Neuronal stem cell (in vitro differentiated cells): ENCODE results near the gene FAM20C.

Source experiments
- DNase-seq: peaks from one replicate; pipeline ENCODE4 v3.0.0-alpha.2; 2013; ENCODE audit warnings: low spot score
- H2AFZ ChIP-seq: one replicate; pipeline ENCODE4 v1.6.1; 2013; ENCODE audit warnings: mild to moderate bottlenecking, low read length, inconsistent platforms
- H2AK5ac ChIP-seq: 2 replicates; pipeline ENCODE4 v1.6.1; 2013; ENCODE audit warnings: low read depth, mild to moderate bottlenecking, inconsistent platforms, low read length, moderate library complexity, mixed read lengths
- H2BK120ac ChIP-seq: 2 replicates; pipeline ENCODE4 v1.6.1; 2013; ENCODE audit warnings: low read depth, mild to moderate bottlenecking, inconsistent platforms, low read length, moderate library complexity, mixed read lengths
- H2BK12ac ChIP-seq: one replicate; pipeline ENCODE4 v1.6.1; 2013; ENCODE audit warnings: low read length, inconsistent platforms
- H2BK15ac ChIP-seq: 2 replicates; pipeline ENCODE4 v1.6.1; 2013; ENCODE audit warnings: mild to moderate bottlenecking, low read length, inconsistent platforms, mixed read lengths
- H2BK5ac ChIP-seq: one replicate; pipeline ENCODE4 v1.6.1; 2013; ENCODE audit warnings: inconsistent platforms, mild to moderate bottlenecking, low read length, moderate library complexity
- H3K14ac ChIP-seq: one replicate; pipeline ENCODE4 v1.6.1; 2013; ENCODE audit warnings: low read length, inconsistent platforms
- H3K18ac ChIP-seq: 2 replicates; pipeline ENCODE4 v1.6.1; 2013; ENCODE audit warnings: low read length, inconsistent platforms
- H3K23ac ChIP-seq: 2 replicates; pipeline ENCODE4 v1.6.1; 2013; ENCODE audit warnings: low read depth, mild to moderate bottlenecking, mixed read lengths, low read length, inconsistent platforms; ENCODE audit not compliant: poor library complexity
- H3K27ac ChIP-seq: replicated peaks from 3 replicates; pipeline ENCODE4 v1.5.1; 2013; ENCODE audit warnings: low read length, inconsistent platforms
- H3K27me3 ChIP-seq, 3 experiments: 2 replicates each; pipeline ENCODE4 v1.6.1; 2013; ENCODE audit warnings: low read length in 3 of 3, mild to moderate bottlenecking in 2 of 3, inconsistent platforms in 1 of 3, low read depth in 1 of 3, mixed read lengths in 1 of 3, moderate library complexity in 1 of 3; ENCODE audit not compliant: control insufficient read depth in 3 of 3, insufficient read depth in 3 of 3
- H3K36me3 ChIP-seq, 2 donors: replicated peaks in 1 of 2; 2 replicates each; pipeline ENCODE4 v1.6.1; 2013; ENCODE audit warnings: low read length in 2 of 2; ENCODE audit not compliant: control insufficient read depth in 2 of 2, insufficient read depth in 2 of 2
- H3K4ac ChIP-seq: 2 replicates; pipeline ENCODE4 v1.6.1; 2013; ENCODE audit warnings: inconsistent platforms, mild to moderate bottlenecking, low read length, moderate library complexity
- H3K4me1 ChIP-seq, 2 donors: 1 replicate in 1 of 2; 2 replicates in 1 of 2; pipeline ENCODE4 v1.6.1; 2013; ENCODE audit warnings: low read length in 2 of 2, low read depth in 1 of 2; ENCODE audit not compliant: control insufficient read depth in 2 of 2, insufficient read depth in 1 of 2
- H3K4me2 ChIP-seq: one replicate; pipeline ENCODE4 v1.6.1; 2013; ENCODE audit warnings: mild to moderate bottlenecking, low read length, inconsistent platforms; ENCODE audit not compliant: insufficient read depth, poor library complexity, severe bottlenecking
- H3K4me3 ChIP-seq, 2 donors: 2 replicates each; pipeline ENCODE4 v1.5.1; 2013; ENCODE audit warnings: low read length in 2 of 2, mild to moderate bottlenecking in 2 of 2, inconsistent platforms in 1 of 2, moderate library complexity in 1 of 2
- H3K79me1 ChIP-seq: one replicate; pipeline ENCODE4 v1.6.1; 2013; ENCODE audit warnings: low read depth, mild to moderate bottlenecking, inconsistent platforms, low read length, moderate library complexity
- H3K9ac ChIP-seq: one replicate; pipeline ENCODE4 v1.6.1; 2013; ENCODE audit warnings: mild to moderate bottlenecking, low read depth, low read length, inconsistent platforms; ENCODE audit not compliant: poor library complexity
- H3K9me3 ChIP-seq, 2 donors: replicated peaks in 1 of 2; 2 replicates each; pipeline versions ENCODE3 to v1.6.1; 2013; ENCODE audit warnings: low read length in 2 of 2, mild to moderate bottlenecking in 2 of 2, inconsistent platforms in 1 of 2, low read depth in 1 of 2, mixed read lengths in 1 of 2, moderate library complexity in 1 of 2; ENCODE audit not compliant: control insufficient read depth in 2 of 2, insufficient read depth in 1 of 2
- H4K8ac ChIP-seq: one replicate; pipeline ENCODE4 v1.6.1; 2013; ENCODE audit warnings: low read depth, mild to moderate bottlenecking, inconsistent platforms, low read length, moderate library complexity
- H4K91ac ChIP-seq: one replicate; pipeline ENCODE4 v1.6.1; 2013; ENCODE audit warnings: low read length, low read depth, mild to moderate bottlenecking, inconsistent platforms; ENCODE audit not compliant: poor library complexity
- WGBS, 2 donors: extraction: QIAGEN DNeasy Blood & Tissue Kit; methylation state at CpG; one replicate each; pipeline ENCODE4 v1.1.7; 2013; ENCODE audit warnings: missing lambda C conversion rate in 2 of 2, mixed read lengths in 1 of 2; ENCODE audit not compliant: insufficient read length in 2 of 2, insufficient replicate concordance in 1 of 2; ENCODE audit errors: extremely low coverage in 2 of 2; 5-methylcytosine and 5-hydroxymethylcytosine counted together

Gene FAM20C

DNA sequence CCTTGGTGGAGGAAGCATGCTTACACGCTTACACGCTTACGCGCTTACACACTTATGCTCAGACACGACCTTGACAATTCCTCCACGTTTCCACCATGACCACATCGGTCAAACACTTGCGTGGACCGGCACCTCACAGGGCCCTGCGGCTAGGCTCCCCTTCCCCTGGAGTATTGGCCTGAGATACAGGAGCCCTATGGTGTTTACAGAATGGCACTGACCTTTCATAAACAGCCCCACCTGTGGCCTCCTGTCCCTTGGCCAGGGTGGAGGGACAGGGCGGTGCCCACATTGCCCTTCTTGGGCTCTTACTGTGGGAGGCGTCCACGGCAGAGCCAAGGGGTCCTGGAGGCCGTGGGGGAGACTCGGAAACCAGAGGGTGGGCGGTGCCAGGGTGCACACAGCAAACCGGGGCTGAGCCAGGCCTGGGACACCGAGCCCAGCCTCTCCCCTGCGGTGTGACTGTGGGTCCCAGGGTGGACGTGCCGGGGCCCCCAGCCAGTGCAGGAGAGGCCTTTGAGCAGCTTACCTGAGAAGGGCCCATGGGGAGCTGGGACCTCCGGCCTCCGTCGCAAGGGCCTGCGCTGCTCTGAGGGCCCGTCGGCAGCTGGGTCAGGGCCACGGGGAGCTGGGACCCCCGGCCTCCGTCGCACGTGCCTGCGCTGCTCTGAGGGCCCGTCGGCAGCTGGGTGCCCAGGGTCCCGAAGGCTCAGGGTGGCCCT lies 53.4 kb downstream of the FAM20C start:
- Histone ChIP-seq H4K8ac (no peak overlapping the region), H3K36me3 (no peaks in the 10 kb centered on the region), H2BK15ac (no peak overlapping the region), H3K27ac (no peak overlapping the region), H3K14ac (peak overlapping the region; percentile 38), H3K4ac (no peak overlapping the region), H3K79me1 (peaks cover 2% of the 10 kb centered on the region), H3K9me3 (peaks cover 0 to 2% of the 10 kb centered on the region in 2 donors), H3K4me1 (peaks cover 0 to 9% of the 10 kb centered on the region in 2 donors), H2AK5ac (peak overlapping the region; percentile 63), H3K4me3 (no peak overlapping the region), H3K23ac (peak overlapping the region; percentile 25), H3K18ac (peak overlapping the region; percentile 17), H4K91ac (no peak overlapping the region), H2BK12ac (no peak overlapping the region), H2AFZ (no peak overlapping the region), H3K9ac (peak overlapping the region; percentile 30), H2BK120ac (no peak overlapping the region), H3K4me2 (no peak overlapping the region), H2BK5ac (no peak overlapping the region), H3K27me3 (no peaks in the 10 kb centered on the region)
- no CpG with 5 or more reads among the region's 36 CpGs for WGBS, 2 donors
- DNase-seq, result no peak

GRCh38 chr7:246451-246850 lies 54.1 kb downstream of the FAM20C start:
- Histone ChIP-seq H3K27ac (no peak overlapping the region), H2AFZ (no peak overlapping the region), H4K8ac (no peak overlapping the region), H2BK120ac (no peak overlapping the region), H3K9me3 (peaks cover 0 to under 1% of the 10 kb centered on the region in 2 donors), H3K14ac (no peak overlapping the region), H2AK5ac (no peak overlapping the region), H2BK15ac (no peak overlapping the region), H4K91ac (no peak overlapping the region), H3K4me2 (no peak overlapping the region), H3K4me3 (no peak overlapping the region), H2BK12ac (peak overlapping the region; percentile 75), H3K18ac (no peak overlapping the region), H3K23ac (no peak overlapping the region), H3K36me3 (no peaks in the 10 kb centered on the region), H3K9ac (no peak overlapping the region), H3K4me1 (peaks cover 0 to 9% of the 10 kb centered on the region in 2 donors), H2BK5ac (no peak overlapping the region), H3K79me1 (peaks cover under 1% of the 10 kb centered on the region), H3K4ac (no peak overlapping the region), H3K27me3 (no peaks in the 10 kb centered on the region)
- no peak for DNase-seq
- no CpG with 5 or more reads among the region's 22 CpGs for WGBS, 2 donors

GRCh38 chr7:247181-247580 lies 54.8 kb downstream of the FAM20C start:
- Histone ChIP-seq H3K4me2 (no peak overlapping the region), H3K4me1 (peaks cover 0 to 9% of the 10 kb centered on the region in 2 donors), H3K23ac (no peak overlapping the region), H4K8ac (no peak overlapping the region), H2BK15ac (no peak overlapping the region), H3K4ac (no peak overlapping the region), H3K79me1 (no peaks in the 10 kb centered on the region), H2AK5ac (no peak overlapping the region), H3K27me3 (no peaks in the 10 kb centered on the region), H3K9ac (no peak overlapping the region), H3K14ac (no peak overlapping the region), H3K4me3 (no peak overlapping the region), H3K9me3 (no peaks in the 10 kb centered on the region), H2BK12ac (no peak overlapping the region), H3K27ac (no peak overlapping the region), H2BK5ac (no peak overlapping the region), H2AFZ (no peak overlapping the region), H2BK120ac (no peak overlapping the region), H3K36me3 (no peaks in the 10 kb centered on the region), H3K18ac (peak overlapping the region; percentile 72), H4K91ac (no peak overlapping the region)
- no peak for DNase-seq
- WGBS, 2 donors, result no CpG with 5 or more reads among the region's 12 CpGs

DNA sequence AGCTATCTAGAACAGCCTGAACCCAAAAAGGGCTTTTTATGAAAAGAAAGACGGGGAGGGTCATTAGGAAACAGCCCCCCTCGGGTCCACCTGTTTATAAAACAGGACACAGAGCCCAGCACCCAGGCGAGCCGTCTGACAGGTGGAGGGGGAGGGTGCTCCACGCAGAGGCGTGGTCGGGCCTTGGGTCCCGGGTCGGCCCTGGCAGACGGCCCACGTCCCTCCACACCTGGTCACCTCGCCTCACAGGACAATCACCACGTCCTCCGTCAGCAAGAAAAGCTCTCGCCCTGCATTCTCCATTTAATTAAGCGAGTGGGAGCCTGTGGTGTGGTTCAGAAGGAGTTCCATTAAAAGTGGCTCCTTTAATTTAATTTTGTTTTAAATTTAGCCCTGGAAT lies 55.3 kb downstream of the FAM20C start:
- Histone ChIP-seq H3K14ac (no peak overlapping the region), H2BK5ac (no peak overlapping the region), H3K18ac (peak overlapping the region; percentile 41), H3K4me3 (no peak overlapping the region), H2BK15ac (no peak overlapping the region), H2BK12ac (no peak overlapping the region), H2AK5ac (no peak overlapping the region), H3K4me2 (no peak overlapping the region), H3K27ac (no peak overlapping the region), H3K27me3 (no peaks in the 10 kb centered on the region), H3K9ac (no peak overlapping the region), H3K4me1 (peaks cover 0 to 9% of the 10 kb centered on the region in 2 donors), H2BK120ac (no peak overlapping the region), H3K4ac (no peak overlapping the region), H4K91ac (no peak overlapping the region), H3K23ac (no peak overlapping the region), H3K79me1 (no peaks in the 10 kb centered on the region), H2AFZ (no peak overlapping the region), H3K36me3 (no peaks in the 10 kb centered on the region), H3K9me3 (no peaks in the 10 kb centered on the region), H4K8ac (no peak overlapping the region)
- WGBS, 2 donors, result no CpG with 5 or more reads among the region's 16 CpGs
- DNase-seq, result no peak
